HepG2 (cell line): Measurements from ENCODE around the gene TSC22D4. TPM values are rescaled to one million over a fixed set of nuclear protein-coding genes. Genes with fewer than 3 reads are reported as not detected.
A peak's percentile ranks its signal among the peaks of the same experiment; 100 is the strongest.

Source experiments
- CBX1 ChIP-seq: IDR thresholded peaks from one replicate; pipeline ENCODE4 v1.6.1; 2016; ENCODE audit warnings: antibody characterized with exemption, low read depth
- CC2D1A ChIP-seq: sonication (generic); formaldehyde crosslinking; IDR thresholded peaks from 2 replicates; pipeline ENCODE4 v1.8.1; 2023; ENCODE audit warnings: mild to moderate bottlenecking, missing genetic modification reagents
- CHD2 ChIP-seq: IDR thresholded peaks from 2 replicates; pipeline ENCODE4 v1.6.1; 2011; ENCODE audit warnings: low read depth, low read length, improper control_type of control experiment
- GTF2F1 ChIP-seq: fragments of 150-350 bp; IDR thresholded peaks from 2 replicates; pipeline ENCODE4 v1.6.1; 2014; ENCODE audit warnings: low read length
- KMT2A ChIP-seq: sonication (generic); formaldehyde crosslinking; IDR thresholded peaks from 2 replicates; pipeline ENCODE4 v1.4.0; 2020; ENCODE audit warnings: missing genetic modification reagents
- RAD51 ChIP-seq: fragments of 450-650 bp; IDR thresholded peaks from 2 replicates; pipeline ENCODE4 v1.6.1; 2016; ENCODE audit warnings: borderline replicate concordance
- SMAD3 ChIP-seq: sonication (generic); formaldehyde crosslinking; IDR thresholded peaks from 2 replicates; pipeline ENCODE4 v1.4.0; 2020; ENCODE audit warnings: missing genetic modification reagents
- TCF12 ChIP-seq, 2 experiments: fragments of 450-650 bp in 1 of 2; sonication (generic) in 1 of 2; formaldehyde crosslinking in 1 of 2; IDR thresholded peaks; 2 replicates each; pipeline versions ENCODE4 v1.6.1 to v1.8.0; 2017 to 2022; ENCODE audit warnings: antibody characterized with exemption in 1 of 2, mild to moderate bottlenecking in 1 of 2, missing genetic modification reagents in 1 of 2, moderate library complexity in 1 of 2
- TFDP1 ChIP-seq: IDR thresholded peaks from 2 replicates; pipeline ENCODE4 v1.6.1; 2016; ENCODE audit warnings: missing compliant biosample characterization, missing genetic modification reagents, borderline replicate concordance
- ZBTB7A ChIP-seq: sonication (generic); formaldehyde crosslinking; IDR thresholded peaks from 2 replicates; pipeline ENCODE4 v1.8.0; 2022; ENCODE audit warnings: mild to moderate bottlenecking, missing genetic modification reagents
- ZBTB7B ChIP-seq: sonication (generic); formaldehyde crosslinking; IDR thresholded peaks from 2 replicates; pipeline ENCODE4 v1.4.0; 2020; ENCODE audit warnings: missing genetic modification reagents
- ZNF569 ChIP-seq: sonication (generic); formaldehyde crosslinking; IDR thresholded peaks from 2 replicates; pipeline ENCODE4 v1.5.0; 2020; ENCODE audit warnings: mild to moderate bottlenecking, missing genetic modification reagents, moderate library complexity, borderline replicate concordance
- ZNF614 ChIP-seq: IDR thresholded peaks from 2 replicates; pipeline ENCODE4 v1.6.1; 2018; ENCODE audit warnings: missing biosample characterization, missing genetic modification reagents, inconsistent platforms, borderline replicate concordance
- ZSCAN29 ChIP-seq: sonication (generic); formaldehyde crosslinking; conservative IDR thresholded peaks from 2 replicates; pipeline ENCODE4 v1.4.0; 2020; ENCODE audit warnings: mild to moderate bottlenecking, missing genetic modification reagents
- polyA plus RNA-seq, 8 experiments: library from polyadenylated mRNA; depleted of rRNA in 3 of 8; stranded (reverse) in 7 of 8; unstranded in 1 of 8; fragments of >200 nt; fragmentation: Illumina TruSeq in 4 of 8; extraction: Trizol in 4 of 8; gene quantifications; 2 replicates each; pipeline versions ENCODE4 v1.2.1 to v1.2.3, GENCODE V29; 2011 to 2016; ENCODE audit warnings: low read depth in 4 of 8, missing spikeins in 1 of 8, mixed read lengths in 1 of 8; ENCODE audit not compliant: insufficient read depth in 1 of 8
- total RNA-seq, 5 experiments: library from RNA; depleted of rRNA; stranded (reverse); fragments of >200 nt; fragmentation: Illumina TruSeq; extraction: Trizol; gene quantifications; 2 replicates each; pipeline ENCODE4 v1.2.3, GENCODE V29; 2016; ENCODE audit warnings: low read depth in 1 of 5
- TF ChIP-seq, protein P1 (sequence below): sonication (generic); formaldehyde crosslinking; IDR thresholded peaks from 2 replicates; pipeline ENCODE4 v1.4.0; 2020; ENCODE audit warnings: missing genetic modification reagents
- TF ChIP-seq, protein P2 (sequence below): sonication (generic); formaldehyde crosslinking; IDR thresholded peaks from 2 replicates; pipeline ENCODE4 v1.4.0; 2020; ENCODE audit warnings: missing genetic modification reagents
- TF ChIP-seq, protein P3 (sequence below): sonication (generic); formaldehyde crosslinking; IDR thresholded peaks from 2 replicates; pipeline ENCODE4 v1.4.0; 2020; ENCODE audit warnings: missing genetic modification reagents, mild to moderate bottlenecking, borderline replicate concordance

TSC22D4 gene
- total and polyA plus RNA-seq, 2 of the 13 experiments (the other 11 are each of a cell fraction or from before 2014, with no cell fraction given): 7.7 to 8.7 TPM

DNA sequence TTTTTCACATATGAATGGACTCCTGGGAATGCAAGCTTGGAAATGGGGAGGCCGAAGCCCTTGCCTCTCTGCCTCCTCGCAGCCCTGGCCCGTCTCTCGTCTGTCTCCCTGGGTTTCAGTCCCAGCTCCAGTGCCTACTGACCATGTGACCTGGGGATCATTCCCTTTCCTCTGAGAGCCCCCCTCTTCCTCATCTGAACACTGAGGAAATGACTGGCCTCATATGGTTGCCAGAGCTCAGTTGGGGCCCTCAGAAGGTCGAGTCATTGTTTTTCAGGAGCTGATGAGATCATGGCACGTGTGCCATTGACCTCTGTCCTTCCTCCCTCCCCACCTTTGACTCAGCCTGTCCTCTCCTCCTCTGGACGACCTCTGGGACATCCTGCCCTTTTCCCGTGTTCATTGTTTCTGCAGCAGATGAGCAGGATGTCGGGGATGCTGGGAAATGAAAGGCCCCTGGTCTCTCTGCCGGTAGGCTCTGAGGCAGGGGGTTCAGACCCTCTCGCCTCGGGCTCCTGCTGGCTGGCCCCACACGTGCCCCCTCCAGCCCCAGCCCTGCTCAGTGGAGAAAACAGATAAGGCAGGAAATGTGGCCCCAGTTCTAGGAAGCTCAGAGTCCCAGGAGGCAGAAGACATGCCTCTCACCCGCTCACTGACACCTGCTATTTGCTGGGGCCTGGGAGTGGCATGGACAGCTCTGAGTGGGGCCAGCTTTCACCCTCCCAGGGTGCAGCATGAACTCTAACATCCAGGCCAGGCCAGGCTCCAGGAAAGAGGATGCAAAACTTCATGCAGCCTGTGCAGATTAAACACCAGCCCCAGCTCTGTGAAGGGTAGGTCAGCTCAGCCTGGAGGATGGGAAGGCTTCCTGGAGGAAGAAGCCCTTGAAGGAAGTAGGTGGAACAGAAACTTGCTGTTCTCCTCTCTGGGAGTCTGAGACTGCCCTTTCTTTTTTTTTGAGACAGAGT is 34.4 kb downstream of the TSC22D4 start (continued):
- TF ChIP-seq, protein P1, sequence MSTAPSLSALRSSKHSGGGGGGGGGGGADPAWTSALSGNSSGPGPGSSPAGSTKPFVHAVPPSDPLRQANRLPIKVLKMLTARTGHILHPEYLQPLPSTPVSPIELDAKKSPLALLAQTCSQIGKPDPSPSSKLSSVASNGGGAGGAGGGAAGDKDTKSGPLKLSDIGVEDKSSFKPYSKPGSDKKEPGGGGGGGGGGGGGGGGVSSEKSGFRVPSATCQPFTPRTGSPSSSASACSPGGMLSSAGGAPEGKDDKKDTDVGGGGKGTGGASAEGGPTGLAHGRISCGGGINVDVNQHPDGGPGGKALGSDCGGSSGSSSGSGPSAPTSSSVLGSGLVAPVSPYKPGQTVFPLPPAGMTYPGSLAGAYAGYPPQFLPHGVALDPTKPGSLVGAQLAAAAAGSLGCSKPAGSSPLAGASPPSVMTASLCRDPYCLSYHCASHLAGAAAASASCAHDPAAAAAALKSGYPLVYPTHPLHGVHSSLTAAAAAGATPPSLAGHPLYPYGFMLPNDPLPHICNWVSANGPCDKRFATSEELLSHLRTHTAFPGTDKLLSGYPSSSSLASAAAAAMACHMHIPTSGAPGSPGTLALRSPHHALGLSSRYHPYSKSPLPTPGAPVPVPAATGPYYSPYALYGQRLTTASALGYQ (CRISPR knock-in tag): no peak
- TF ChIP-seq ZBTB7A (peak; percentile 84), SMAD3 (CRISPR knock-in tag) (peak; percentile 23; the same call in 1 of the 2 replicates), CC2D1A (CRISPR knock-in tag) (no peak), CHD2 (no peak), GTF2F1 (no peak), ZSCAN29 (CRISPR knock-in tag) (peak; percentile 78; the same call in 1 of the 2 replicates), TFDP1 (CRISPR knock-in tag) (peak; percentile 68; the same call in 1 of the 2 replicates), CBX1 (no peak), TCF12 (IDR thresholded peaks at IDR 0.05) (no peak), TCF12 (CRISPR knock-in tag; IDR thresholded peaks at IDR 0.05) (peak; percentile 54; the same call in 1 of the 2 replicates), ZNF569 (no peak), KMT2A (CRISPR knock-in tag) (peak; percentile 23; the same call in 1 of the 2 replicates), ZNF614 (CRISPR knock-in tag) (peak; percentile 46; the same call in 1 of the 2 replicates), ZBTB7B (peak; percentile 62; the same call in 1 of the 2 replicates), RAD51 (peak; percentile 48)
- TF ChIP-seq, protein P2, sequence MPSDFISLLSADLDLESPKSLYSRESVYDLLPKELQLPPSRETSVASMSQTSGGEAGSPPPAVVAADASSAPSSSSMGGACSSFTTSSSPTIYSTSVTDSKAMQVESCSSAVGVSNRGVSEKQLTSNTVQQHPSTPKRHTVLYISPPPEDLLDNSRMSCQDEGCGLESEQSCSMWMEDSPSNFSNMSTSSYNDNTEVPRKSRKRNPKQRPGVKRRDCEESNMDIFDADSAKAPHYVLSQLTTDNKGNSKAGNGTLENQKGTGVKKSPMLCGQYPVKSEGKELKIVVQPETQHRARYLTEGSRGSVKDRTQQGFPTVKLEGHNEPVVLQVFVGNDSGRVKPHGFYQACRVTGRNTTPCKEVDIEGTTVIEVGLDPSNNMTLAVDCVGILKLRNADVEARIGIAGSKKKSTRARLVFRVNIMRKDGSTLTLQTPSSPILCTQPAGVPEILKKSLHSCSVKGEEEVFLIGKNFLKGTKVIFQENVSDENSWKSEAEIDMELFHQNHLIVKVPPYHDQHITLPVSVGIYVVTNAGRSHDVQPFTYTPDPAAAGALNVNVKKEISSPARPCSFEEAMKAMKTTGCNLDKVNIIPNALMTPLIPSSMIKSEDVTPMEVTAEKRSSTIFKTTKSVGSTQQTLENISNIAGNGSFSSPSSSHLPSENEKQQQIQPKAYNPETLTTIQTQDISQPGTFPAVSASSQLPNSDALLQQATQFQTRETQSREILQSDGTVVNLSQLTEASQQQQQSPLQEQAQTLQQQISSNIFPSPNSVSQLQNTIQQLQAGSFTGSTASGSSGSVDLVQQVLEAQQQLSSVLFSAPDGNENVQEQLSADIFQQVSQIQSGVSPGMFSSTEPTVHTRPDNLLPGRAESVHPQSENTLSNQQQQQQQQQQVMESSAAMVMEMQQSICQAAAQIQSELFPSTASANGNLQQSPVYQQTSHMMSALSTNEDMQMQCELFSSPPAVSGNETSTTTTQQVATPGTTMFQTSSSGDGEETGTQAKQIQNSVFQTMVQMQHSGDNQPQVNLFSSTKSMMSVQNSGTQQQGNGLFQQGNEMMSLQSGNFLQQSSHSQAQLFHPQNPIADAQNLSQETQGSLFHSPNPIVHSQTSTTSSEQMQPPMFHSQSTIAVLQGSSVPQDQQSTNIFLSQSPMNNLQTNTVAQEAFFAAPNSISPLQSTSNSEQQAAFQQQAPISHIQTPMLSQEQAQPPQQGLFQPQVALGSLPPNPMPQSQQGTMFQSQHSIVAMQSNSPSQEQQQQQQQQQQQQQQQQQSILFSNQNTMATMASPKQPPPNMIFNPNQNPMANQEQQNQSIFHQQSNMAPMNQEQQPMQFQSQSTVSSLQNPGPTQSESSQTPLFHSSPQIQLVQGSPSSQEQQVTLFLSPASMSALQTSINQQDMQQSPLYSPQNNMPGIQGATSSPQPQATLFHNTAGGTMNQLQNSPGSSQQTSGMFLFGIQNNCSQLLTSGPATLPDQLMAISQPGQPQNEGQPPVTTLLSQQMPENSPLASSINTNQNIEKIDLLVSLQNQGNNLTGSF (CRISPR knock-in tag): no peak
- TF ChIP-seq, protein P3, sequence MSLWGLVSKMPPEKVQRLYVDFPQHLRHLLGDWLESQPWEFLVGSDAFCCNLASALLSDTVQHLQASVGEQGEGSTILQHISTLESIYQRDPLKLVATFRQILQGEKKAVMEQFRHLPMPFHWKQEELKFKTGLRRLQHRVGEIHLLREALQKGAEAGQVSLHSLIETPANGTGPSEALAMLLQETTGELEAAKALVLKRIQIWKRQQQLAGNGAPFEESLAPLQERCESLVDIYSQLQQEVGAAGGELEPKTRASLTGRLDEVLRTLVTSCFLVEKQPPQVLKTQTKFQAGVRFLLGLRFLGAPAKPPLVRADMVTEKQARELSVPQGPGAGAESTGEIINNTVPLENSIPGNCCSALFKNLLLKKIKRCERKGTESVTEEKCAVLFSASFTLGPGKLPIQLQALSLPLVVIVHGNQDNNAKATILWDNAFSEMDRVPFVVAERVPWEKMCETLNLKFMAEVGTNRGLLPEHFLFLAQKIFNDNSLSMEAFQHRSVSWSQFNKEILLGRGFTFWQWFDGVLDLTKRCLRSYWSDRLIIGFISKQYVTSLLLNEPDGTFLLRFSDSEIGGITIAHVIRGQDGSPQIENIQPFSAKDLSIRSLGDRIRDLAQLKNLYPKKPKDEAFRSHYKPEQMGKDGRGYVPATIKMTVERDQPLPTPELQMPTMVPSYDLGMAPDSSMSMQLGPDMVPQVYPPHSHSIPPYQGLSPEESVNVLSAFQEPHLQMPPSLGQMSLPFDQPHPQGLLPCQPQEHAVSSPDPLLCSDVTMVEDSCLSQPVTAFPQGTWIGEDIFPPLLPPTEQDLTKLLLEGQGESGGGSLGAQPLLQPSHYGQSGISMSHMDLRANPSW (CRISPR knock-in tag): no peak
